Vagina (tissue), 2 donors: ENCODE results near the gene CAMK2A. TPM values are rescaled to one million over a fixed set of nuclear protein-coding genes. Genes with fewer than 3 reads are reported as not detected.

ENCODE experiments used
- DNase-seq, 2 donors: peaks; one replicate each; pipeline ENCODE4 v3.0.0-alpha.2; 2017; ENCODE audit errors: extremely low spot score in 2 of 2
- H3K27ac ChIP-seq: fragments of 200-600 bp; sonication (generic); one replicate; pipeline ENCODE4 v1.5.1; 2019
- H3K27me3 ChIP-seq: fragments of 200-600 bp; sonication (generic); one replicate; pipeline ENCODE4 v1.5.1; 2019
- H3K36me3 ChIP-seq, 2 donors: fragments of 200-600 bp; sonication (generic); one replicate each; pipeline ENCODE4 v1.5.1; 2017 to 2019
- H3K4me1 ChIP-seq: fragments of 200-600 bp; sonication (generic); one replicate; pipeline ENCODE4 v1.5.1; 2019
- H3K4me3 ChIP-seq, 2 donors: fragments of 200-600 bp; sonication (generic); 1 replicate in 1 of 2; 2 replicates in 1 of 2; pipeline ENCODE4 v1.5.1; 2016 to 2019
- H3K9me3 ChIP-seq: fragments of 200-600 bp; sonication (generic); one replicate; pipeline ENCODE4 v1.5.1; 2019
- POLR2A ChIP-seq, 2 donors: fragments of 450-650 bp; IDR thresholded peaks; one replicate each; pipeline ENCODE4 v1.6.1; 2017; ENCODE audit warnings: antibody characterized with exemption in 2 of 2, mild to moderate bottlenecking in 2 of 2, moderate library complexity in 2 of 2
- POLR2AphosphoS5 ChIP-seq, 2 donors: sonication (generic); formaldehyde crosslinking; IDR thresholded peaks; one replicate each; pipeline ENCODE4 v1.9.0; 2017; ENCODE audit warnings: antibody characterized with exemption in 2 of 2, mild to moderate bottlenecking in 2 of 2, low read depth in 1 of 2; ENCODE audit not compliant: insufficient read depth in 1 of 2
- intact Hi-C: fragments of 100-400 bp; cut with DNase I; formaldehyde crosslinking; loops from one replicate; pipeline ENCODE4 v1.15.1; 2023
- total RNA-seq: library from RNA; depleted of rRNA; stranded (reverse); fragments of >200 nt; gene quantifications from one replicate; pipeline ENCODE4 v1.2.3, GENCODE V29; 2016
- TF ChIP-seq, protein P1 (sequence below), 3 experiments: fragments of 450-650 bp in 2 of 3; fragments of 200-600 bp in 1 of 3; sonication (generic) in 1 of 3; IDR thresholded peaks; one replicate each; pipeline ENCODE4 v1.5.1; 2017 to 2019; ENCODE audit warnings: antibody characterized with exemption in 3 of 3, mild to moderate bottlenecking in 2 of 3, moderate library complexity in 2 of 3

CAMK2A gene
- total RNA-seq, 1 donor from 2014 or later, result 0.49 TPM

DNA sequence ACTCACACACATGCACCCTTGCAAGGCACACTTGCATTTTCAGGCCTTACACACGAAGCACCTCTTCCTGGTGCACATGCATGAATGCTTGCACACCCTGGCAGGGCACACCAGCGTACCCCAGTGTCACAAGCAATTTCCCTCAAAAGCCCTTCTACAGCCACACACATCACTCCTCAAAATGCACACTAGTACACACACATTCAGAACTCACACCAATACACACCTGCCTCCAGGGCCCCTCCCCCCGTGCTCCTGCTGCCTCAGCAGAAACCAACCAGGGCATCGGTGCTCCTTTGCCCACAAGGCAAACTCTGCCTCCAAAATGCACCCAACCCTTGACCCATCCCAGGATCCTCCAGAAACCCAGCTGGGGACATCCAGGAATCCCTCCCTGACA is 1.2 kb downstream of the CAMK2A start:
- H3K36me3 ChIP-seq, result no peaks in the 10 kb centered on the region
- TF ChIP-seq POLR2A (IDR thresholded peaks at IDR 0.05) (no peak), POLR2AphosphoS5 (IDR thresholded peaks at IDR 0.05; ENCODE audit: insufficient read depth in 1 of 2, low read depth in 1 of 2) (no peak)
- TF ChIP-seq, protein P1, sequence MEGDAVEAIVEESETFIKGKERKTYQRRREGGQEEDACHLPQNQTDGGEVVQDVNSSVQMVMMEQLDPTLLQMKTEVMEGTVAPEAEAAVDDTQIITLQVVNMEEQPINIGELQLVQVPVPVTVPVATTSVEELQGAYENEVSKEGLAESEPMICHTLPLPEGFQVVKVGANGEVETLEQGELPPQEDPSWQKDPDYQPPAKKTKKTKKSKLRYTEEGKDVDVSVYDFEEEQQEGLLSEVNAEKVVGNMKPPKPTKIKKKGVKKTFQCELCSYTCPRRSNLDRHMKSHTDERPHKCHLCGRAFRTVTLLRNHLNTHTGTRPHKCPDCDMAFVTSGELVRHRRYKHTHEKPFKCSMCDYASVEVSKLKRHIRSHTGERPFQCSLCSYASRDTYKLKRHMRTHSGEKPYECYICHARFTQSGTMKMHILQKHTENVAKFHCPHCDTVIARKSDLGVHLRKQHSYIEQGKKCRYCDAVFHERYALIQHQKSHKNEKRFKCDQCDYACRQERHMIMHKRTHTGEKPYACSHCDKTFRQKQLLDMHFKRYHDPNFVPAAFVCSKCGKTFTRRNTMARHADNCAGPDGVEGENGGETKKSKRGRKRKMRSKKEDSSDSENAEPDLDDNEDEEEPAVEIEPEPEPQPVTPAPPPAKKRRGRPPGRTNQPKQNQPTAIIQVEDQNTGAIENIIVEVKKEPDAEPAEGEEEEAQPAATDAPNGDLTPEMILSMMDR (IDR thresholded peaks at IDR 0.05), result no peak

DNA sequence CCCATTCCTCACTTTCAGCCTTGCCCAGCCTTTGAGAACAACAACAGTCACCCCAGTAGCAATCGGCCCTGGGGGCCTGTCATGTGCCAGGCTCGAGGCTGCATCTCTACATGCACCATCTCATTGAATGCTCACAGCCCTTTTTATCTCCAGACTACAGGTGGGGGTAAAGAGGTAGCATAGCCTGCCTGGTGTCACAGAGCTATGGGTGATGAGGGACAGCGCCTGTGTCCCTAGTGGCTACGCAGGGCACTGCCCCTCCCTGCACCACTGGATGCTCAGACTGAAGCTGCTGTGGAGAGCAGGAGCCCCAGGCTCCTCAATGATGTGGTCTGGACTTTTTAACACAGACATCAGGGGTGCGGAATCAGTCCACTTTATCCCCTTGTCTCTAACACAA is 2.8 kb downstream of the CAMK2A start:
- Histone ChIP-seq H3K27ac (no peak overlapping the region), H3K9me3 (no peaks in the 10 kb centered on the region), H3K4me3 (no peak overlapping the region), H3K36me3 (no peaks in the 10 kb centered on the region), H3K27me3 (no peaks in the 10 kb centered on the region), H3K4me1 (no peaks in the 10 kb centered on the region)
- no peak for TF ChIP-seq POLR2AphosphoS5 (IDR thresholded peaks at IDR 0.05; ENCODE audit: insufficient read depth in 1 of 2, low read depth in 1 of 2)
- intact Hi-C loops, result no loop called here
- DNase-seq, result no peak

More for the DNA sequence above, 1.2 kb downstream of the CAMK2A start:
- H3K9me3 ChIP-seq, result no peaks in the 10 kb centered on the region
- H3K27me3 ChIP-seq, result no peaks in the 10 kb centered on the region
- DNase-seq, result no peak
- no peaks in the 10 kb centered on the region for H3K4me1 ChIP-seq
- no peak overlapping the region for H3K27ac ChIP-seq
- H3K4me3 ChIP-seq, result no peak overlapping the region
- intact Hi-C loops, result no loop called here

DNA sequence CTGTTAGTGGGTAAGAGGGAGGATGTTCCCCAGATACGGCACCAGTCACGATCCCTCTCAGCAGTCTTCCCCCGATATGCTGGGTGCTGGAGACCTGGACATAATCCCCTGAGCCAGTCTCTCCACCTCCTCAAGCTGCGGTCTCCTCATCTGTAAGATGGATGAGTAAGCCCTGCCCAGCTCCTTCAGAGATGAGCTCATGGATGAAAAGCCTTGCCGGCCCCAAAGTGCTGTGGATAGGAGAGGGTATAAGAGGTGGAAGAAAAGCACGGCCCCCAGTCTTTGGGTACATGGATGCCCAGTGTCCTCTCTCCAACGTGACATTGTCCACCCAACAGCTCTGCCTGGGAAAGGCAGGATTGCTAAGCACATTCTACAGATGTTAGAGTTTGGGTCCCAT is 4.5 kb downstream of the CAMK2A start:
- Histone ChIP-seq H3K9me3 (no peaks in the 10 kb centered on the region), H3K27ac (no peak overlapping the region), H3K4me3 (no peak overlapping the region), H3K27me3 (no peaks in the 10 kb centered on the region), H3K4me1 (no peaks in the 10 kb centered on the region), H3K36me3 (no peaks in the 10 kb centered on the region)
- DNase-seq, result no peak
- TF ChIP-seq, protein P1 (IDR thresholded peaks at IDR 0.05), result no peak
- no peak for TF ChIP-seq POLR2AphosphoS5 (IDR thresholded peaks at IDR 0.05; ENCODE audit: insufficient read depth in 1 of 2, low read depth in 1 of 2)
- no peak for TF ChIP-seq POLR2A (IDR thresholded peaks at IDR 0.05)
- intact Hi-C loops, result no loop called here

DNA sequence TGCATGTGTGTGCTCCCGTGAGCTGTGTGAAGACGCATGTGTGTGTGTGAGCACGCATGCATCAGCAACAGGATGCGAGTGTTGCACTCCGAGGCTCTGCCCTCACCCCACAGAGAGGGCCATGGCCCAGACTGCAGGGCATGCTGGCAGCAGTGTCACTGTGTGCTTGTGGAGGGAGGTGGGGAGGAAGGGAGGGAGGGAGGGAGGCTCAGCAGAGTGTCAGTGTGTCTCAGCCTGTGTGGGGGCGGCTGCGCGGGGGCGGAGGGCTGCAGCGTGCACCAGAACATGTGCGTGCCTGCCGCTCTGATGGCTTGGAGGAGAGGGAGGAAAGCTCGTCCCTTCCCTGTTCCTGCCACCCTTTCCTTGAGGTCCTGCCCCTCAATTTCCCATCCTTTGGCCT is 5.3 kb downstream of the CAMK2A start:
- intact Hi-C loops, result no loop called here
- no peaks in the 10 kb centered on the region for H3K36me3 ChIP-seq

DNA sequence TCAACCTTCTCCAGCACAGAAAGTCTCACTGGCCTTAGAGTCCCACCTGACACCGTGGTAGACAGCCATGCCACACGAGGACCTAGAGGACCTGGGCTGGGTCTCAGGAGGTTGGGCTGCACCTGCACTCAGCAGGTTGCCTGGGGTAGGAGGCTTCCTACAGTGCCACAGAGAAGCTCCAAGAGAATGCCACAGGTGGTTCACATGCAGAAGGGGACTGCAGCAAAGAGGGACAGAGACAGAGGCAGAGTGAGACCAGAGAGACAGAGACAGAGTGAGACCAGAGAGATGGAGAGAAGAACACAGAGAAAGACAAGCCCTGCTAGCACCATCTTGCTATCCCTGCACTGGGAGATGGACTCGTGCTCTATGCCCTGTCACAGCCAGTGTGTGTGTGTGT is 5.7 kb downstream of the CAMK2A start:
- no peak for DNase-seq
- H3K27me3 ChIP-seq, result no peaks in the 10 kb centered on the region
- H3K9me3 ChIP-seq, result no peaks in the 10 kb centered on the region
- no peak overlapping the region for H3K4me3 ChIP-seq
- TF ChIP-seq POLR2AphosphoS5 (IDR thresholded peaks at IDR 0.05; ENCODE audit: insufficient read depth in 1 of 2, low read depth in 1 of 2), result no peak
- TF ChIP-seq, protein P1 (IDR thresholded peaks at IDR 0.05), result no peak
- TF ChIP-seq POLR2A (IDR thresholded peaks at IDR 0.05), result no peak
- H3K4me1 ChIP-seq, result no peaks in the 10 kb centered on the region
- intact Hi-C loops, result no loop called here
- H3K27ac ChIP-seq, result no peak overlapping the region
- H3K36me3 ChIP-seq, result no peaks in the 10 kb centered on the region

More for the DNA sequence above, 5.3 kb downstream of the CAMK2A start:
- no peaks in the 10 kb centered on the region for H3K9me3 ChIP-seq
- TF ChIP-seq, protein P1 (IDR thresholded peaks at IDR 0.05), result no peak
- TF ChIP-seq POLR2AphosphoS5 (IDR thresholded peaks at IDR 0.05; ENCODE audit: insufficient read depth in 1 of 2, low read depth in 1 of 2) (no peak), POLR2A (IDR thresholded peaks at IDR 0.05) (no peak)
- H3K4me3 ChIP-seq, result no peak overlapping the region
- no peaks in the 10 kb centered on the region for H3K27me3 ChIP-seq
- no peak overlapping the region for H3K27ac ChIP-seq
- DNase-seq, result no peak
- no peaks in the 10 kb centered on the region for H3K4me1 ChIP-seq
